WTC11 (cell line): ENCODE data around the gene SAPCD2. TPM values are rescaled to one million over a fixed set of nuclear protein-coding genes. Genes with fewer than 3 reads are reported as not detected.

Source experiments
- ATAC-seq: fragments of 200-7000 bp; cut with Tn5 transposase; 2 replicates; pipeline ENCODE4 v1.10.0; 2021; ENCODE audit warnings: mild to moderate bottlenecking, moderate library complexity
- CTCF ChIA-PET: fragments of 300-600 bp; sonication (Branson Sonifier 250); formaldehyde crosslinking; loops from one replicate; lab custom pipeline; 2021; ENCODE audit warnings: antibody characterized with exemption; lab: Charles Lee
- POLR2A ChIA-PET: fragments of 350-600 bp; sonication (Branson Sonifier 250); formaldehyde crosslinking; loops from one replicate; lab custom pipeline; 2021; ENCODE audit warnings: antibody characterized with exemption; lab: Charles Lee
- DNase-seq: peaks from one replicate; pipeline ENCODE4 v3.0.0; 2021; ENCODE audit warnings: low spot score
- H3K27ac Mint-ChIP-seq: 2 replicates; pipeline ENCODE4 v1.8.0; 2021; ENCODE audit warnings: mixed read lengths
- H3K27me3 Mint-ChIP-seq: 2 replicates; pipeline ENCODE4 v1.8.0; 2021; ENCODE audit warnings: low read depth, mild to moderate bottlenecking, moderate library complexity, mixed read lengths
- H3K36me3 Mint-ChIP-seq: 2 replicates; pipeline ENCODE4 v1.8.0; 2021; ENCODE audit warnings: mixed read lengths
- H3K4me1 Mint-ChIP-seq: 2 replicates; pipeline ENCODE4 v1.8.0; 2022; ENCODE audit warnings: mixed read lengths
- H3K4me3 Mint-ChIP-seq: 2 replicates; pipeline ENCODE4 v1.8.0; 2021; ENCODE audit warnings: mild to moderate bottlenecking, moderate library complexity, mixed read lengths
- H3K9me3 Mint-ChIP-seq: 2 replicates; pipeline ENCODE4 v1.8.0; 2021; ENCODE audit warnings: mixed read lengths
- AR ChIP-seq: fragments of 250-450 bp; sonication (Bioruptor Pico); IDR thresholded peaks from 2 replicates; pipeline ENCODE4 v1.9.0; 2021; ENCODE audit warnings: mild to moderate bottlenecking
- CREM ChIP-seq: sonication (generic); formaldehyde crosslinking; IDR thresholded peaks from 2 replicates; pipeline ENCODE4 v1.8.1; 2022; ENCODE audit warnings: mild to moderate bottlenecking, missing genetic modification reagents, moderate library complexity
- E2F1 ChIP-seq: sonication (generic); formaldehyde crosslinking; IDR thresholded peaks from 2 replicates; pipeline ENCODE4 v1.8.0; 2022; ENCODE audit warnings: mild to moderate bottlenecking, missing genetic modification reagents
- E2F4 ChIP-seq: sonication (generic); formaldehyde crosslinking; IDR thresholded peaks from 2 replicates; pipeline ENCODE4 v1.8.1; 2022; ENCODE audit warnings: low read depth, mild to moderate bottlenecking, moderate library complexity, missing genetic modification reagents, borderline replicate concordance
- ESRRA ChIP-seq: sonication (generic); formaldehyde crosslinking; IDR thresholded peaks from 2 replicates; pipeline ENCODE4 v1.8.1; 2022; ENCODE audit warnings: mild to moderate bottlenecking, missing genetic modification reagents, borderline replicate concordance
- FOXK1 ChIP-seq: sonication (generic); formaldehyde crosslinking; IDR thresholded peaks from 2 replicates; pipeline ENCODE4 v1.8.0; 2022; ENCODE audit warnings: mild to moderate bottlenecking, moderate library complexity, missing genetic modification reagents
- FOXP4 ChIP-seq: sonication (generic); formaldehyde crosslinking; IDR thresholded peaks from 2 replicates; pipeline ENCODE4 v1.8.0; 2022; ENCODE audit warnings: mild to moderate bottlenecking, missing genetic modification reagents
- GRHL2 ChIP-seq: fragments of 250-450 bp; sonication (Bioruptor Pico); IDR thresholded peaks from 2 replicates; pipeline ENCODE4 v1.8.0; 2022; ENCODE audit warnings: mild to moderate bottlenecking, moderate library complexity; ENCODE audit not compliant: insufficient replicate concordance, severe bottlenecking
- NFE2L1 ChIP-seq: sonication (generic); formaldehyde crosslinking; IDR thresholded peaks from 2 replicates; pipeline ENCODE4 v1.8.1; 2023; ENCODE audit warnings: missing genetic modification reagents
- ZNF219 ChIP-seq: sonication (generic); formaldehyde crosslinking; IDR thresholded peaks from 2 replicates; pipeline ENCODE4 v1.8.0; 2023; ENCODE audit warnings: missing genetic modification reagents, mild to moderate bottlenecking, borderline replicate concordance
- ZNF416 ChIP-seq: fragments of 250-450 bp; sonication (Bioruptor Pico); IDR thresholded peaks from 2 replicates; pipeline ENCODE4 v1.9.0; 2021; ENCODE audit warnings: mild to moderate bottlenecking, inconsistent platforms
- total RNA-seq: library from RNA; stranded (reverse); gene quantifications from 3 replicates; pipeline ENCODE4 v1.2.3, GENCODE V29; 2021

The SAPCD2 gene
- total RNA-seq, 1 experiment from 2014 or later = 67.0 TPM

- TF ChIP-seq AR (CRISPR knock-in tag) (no peak), NFE2L1 (CRISPR knock-in tag) (no peak), ESRRA (CRISPR knock-in tag) (no peak), E2F1 (CRISPR knock-in tag) (no peak), FOXK1 (CRISPR knock-in tag) (no peak), GRHL2 (no peak), ZNF219 (no peak), CREM (CRISPR knock-in tag) (no peak), ZNF416 (CRISPR knock-in tag) (no peak)
Measured at GRCh38 chr9:137106662-137107250, 36.4 kb upstream of the SAPCD2 start (continued).

GRCh38 chr9:137105814-137106661 is 35.7 kb upstream of the SAPCD2 start:
- ATAC-seq = no peak
- H3K4me1 Mint-ChIP-seq = no peaks in the 10 kb centered on the region

More at GRCh38 chr9:137105814-137106661, 35.7 kb upstream of the SAPCD2 start:
- no peaks in the 10 kb centered on the region for H3K9me3 Mint-ChIP-seq
- DNase-seq = no peak
- no peaks in the 10 kb centered on the region for H3K27me3 Mint-ChIP-seq
- ChIA-PET POLR2A (no interaction called here), CTCF (interaction anchor here (1.2 to 2.0 kb wide), 2 partner anchors 38 to 59 kb away, joined by 3 to 8 read pairs; no protein-coding TSS in a partner anchor)
- no peak overlapping the region for H3K27ac Mint-ChIP-seq
- H3K36me3 Mint-ChIP-seq = 0 out of 2 replicates have a peak, but pooled peaks cover 7% of the 10 kb centered on the region
- TF ChIP-seq E2F4 (no peak), FOXP4 (CRISPR knock-in tag) (no peak)
- H3K4me3 Mint-ChIP-seq = no peak overlapping the region
